GM21576 (cell line): ENCODE data around the gene VWCE.
A peak's percentile ranks its signal among the peaks of the same experiment; 100 is the strongest.

Experiments used
- ATAC-seq: cut with Tn5 transposase; IDR thresholded peaks from one replicate; pipeline ENCODE4 v1.9.1; 2021; ENCODE audit warnings: mild to moderate bottlenecking, moderate library complexity; ENCODE audit not compliant: unreplicated experiment

VWCE gene, protein sequence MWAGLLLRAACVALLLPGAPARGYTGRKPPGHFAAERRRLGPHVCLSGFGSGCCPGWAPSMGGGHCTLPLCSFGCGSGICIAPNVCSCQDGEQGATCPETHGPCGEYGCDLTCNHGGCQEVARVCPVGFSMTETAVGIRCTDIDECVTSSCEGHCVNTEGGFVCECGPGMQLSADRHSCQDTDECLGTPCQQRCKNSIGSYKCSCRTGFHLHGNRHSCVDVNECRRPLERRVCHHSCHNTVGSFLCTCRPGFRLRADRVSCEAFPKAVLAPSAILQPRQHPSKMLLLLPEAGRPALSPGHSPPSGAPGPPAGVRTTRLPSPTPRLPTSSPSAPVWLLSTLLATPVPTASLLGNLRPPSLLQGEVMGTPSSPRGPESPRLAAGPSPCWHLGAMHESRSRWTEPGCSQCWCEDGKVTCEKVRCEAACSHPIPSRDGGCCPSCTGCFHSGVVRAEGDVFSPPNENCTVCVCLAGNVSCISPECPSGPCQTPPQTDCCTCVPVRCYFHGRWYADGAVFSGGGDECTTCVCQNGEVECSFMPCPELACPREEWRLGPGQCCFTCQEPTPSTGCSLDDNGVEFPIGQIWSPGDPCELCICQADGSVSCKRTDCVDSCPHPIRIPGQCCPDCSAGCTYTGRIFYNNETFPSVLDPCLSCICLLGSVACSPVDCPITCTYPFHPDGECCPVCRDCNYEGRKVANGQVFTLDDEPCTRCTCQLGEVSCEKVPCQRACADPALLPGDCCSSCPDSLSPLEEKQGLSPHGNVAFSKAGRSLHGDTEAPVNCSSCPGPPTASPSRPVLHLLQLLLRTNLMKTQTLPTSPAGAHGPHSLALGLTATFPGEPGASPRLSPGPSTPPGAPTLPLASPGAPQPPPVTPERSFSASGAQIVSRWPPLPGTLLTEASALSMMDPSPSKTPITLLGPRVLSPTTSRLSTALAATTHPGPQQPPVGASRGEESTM

GRCh38 chr11:61294717-61295595 lies at the start of gene VWCE:
Gene VWCE, minus strand, starts transcription at chr11:61295316. Its CDS starts 279 bp downstream, at chr11:61295037.
- ATAC-seq, result peak; percentile 69

DNA sequence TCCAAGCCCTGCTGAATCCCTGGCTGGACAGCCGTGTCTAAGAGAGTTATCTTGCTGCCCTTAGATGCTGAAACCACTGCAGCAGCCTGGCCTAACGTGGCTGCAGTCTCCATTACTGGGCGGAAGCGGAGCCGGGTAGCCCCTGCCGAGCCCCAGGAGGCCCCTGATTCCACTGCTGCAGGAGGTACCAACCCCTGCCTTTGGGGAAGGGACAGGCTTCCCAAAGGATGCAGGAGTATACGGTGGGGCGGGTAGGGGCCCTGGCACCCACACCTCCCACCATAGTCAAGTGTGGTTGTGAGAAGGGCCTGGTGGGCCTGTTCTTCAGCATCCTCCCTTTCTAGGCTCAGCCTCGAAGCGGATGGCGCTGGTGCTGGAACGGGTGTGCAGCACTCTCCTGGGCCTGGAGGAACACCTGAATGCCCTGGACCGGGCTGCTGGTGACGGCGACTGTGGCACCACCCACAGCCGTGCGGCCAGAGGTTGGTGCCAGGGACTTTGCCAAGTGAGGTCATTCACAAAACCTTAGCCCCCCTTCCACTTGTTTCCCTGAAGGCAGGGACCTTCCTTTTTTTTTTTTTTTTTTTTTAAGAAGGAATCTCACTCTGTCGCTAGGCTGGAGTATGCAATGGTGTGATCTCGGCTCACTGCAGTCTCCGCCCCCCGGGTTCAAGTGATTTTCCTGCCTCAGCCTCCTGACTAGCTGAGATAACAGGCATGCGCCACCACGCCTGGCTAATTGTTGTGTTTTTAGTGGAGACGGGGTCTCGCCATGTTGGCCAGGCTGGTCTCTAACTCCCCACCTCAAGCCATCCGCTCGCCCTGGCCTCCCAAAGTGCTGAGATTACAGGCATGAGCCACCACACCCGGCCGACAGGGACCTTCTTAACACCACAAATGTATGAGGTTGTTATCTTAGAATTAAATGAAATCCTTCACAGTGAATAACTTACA lies 49.0 kb upstream of the VWCE start:
- no peak for ATAC-seq

DNA sequence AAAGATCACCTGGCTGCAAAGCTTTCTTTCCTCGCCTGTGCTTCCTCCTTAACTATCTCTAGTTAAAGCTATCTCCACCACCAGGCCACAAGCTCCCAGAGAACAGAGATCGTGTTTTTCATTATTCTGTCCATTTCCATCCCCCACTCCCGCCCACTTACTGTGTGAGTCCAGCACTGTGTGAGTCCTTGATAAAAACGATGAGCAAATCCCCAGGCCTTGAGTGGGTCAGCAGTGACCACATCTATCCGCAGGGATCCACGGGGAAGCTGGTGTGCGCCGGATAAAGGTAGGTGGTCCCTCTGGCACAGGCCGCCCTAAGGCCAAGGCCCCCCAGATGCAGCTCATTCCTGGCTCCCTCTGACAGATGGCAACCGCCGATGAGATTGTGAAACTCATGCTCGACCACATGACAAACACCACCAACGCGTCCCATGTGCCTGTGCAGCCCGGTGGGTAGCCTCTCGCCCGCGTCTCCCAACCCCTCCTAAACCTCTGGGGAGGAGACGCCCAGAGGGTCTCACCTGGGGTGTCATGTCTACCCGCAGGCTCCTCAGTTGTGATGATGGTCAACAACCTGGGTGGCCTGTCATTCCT lies 47.2 kb upstream of the VWCE start:
- no peak for ATAC-seq

DNA sequence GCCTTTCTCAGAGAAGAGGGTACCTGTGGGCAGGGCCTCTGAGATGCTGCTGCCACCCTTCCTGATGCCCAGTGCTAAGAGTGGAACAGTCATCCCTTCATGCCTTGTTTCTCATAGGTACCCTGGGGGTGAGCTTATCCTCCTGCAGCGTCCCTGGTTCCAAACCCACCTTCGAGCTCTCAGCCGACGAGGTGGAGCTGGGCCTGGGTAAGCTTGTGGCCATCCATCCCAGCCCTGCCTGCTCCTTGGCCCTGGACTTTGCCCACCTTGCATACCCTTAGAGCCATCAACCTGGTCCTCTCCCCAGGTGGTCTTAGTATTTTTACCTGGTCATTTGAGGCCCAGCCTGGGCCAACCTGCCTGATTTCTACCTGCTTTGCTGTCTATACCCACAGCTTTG lies 46.6 kb upstream of the VWCE start:
- ATAC-seq, result no peak

GRCh38 chr11:61340979-61341378 lies 45.9 kb upstream of the VWCE start:
- ATAC-seq, result no peak

DNA sequence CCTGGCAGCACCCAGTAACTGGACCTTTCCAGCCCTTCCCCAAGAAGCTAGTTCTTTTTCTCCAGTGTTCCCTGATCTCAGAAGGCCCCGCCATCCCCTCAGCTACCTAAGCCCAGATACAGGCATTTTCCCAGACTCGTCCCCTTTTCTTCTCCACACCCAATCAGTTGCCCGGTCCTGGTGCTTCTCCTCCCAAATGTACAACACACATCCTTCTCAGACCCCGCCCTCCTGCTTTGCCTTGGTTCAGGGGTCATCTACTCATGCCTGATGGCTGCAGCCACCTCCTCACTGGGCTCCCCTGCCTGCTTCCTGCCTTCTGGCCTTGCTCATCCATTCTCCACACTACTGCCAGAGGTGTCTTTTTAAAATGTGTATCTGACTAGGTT lies 44.4 kb upstream of the VWCE start:
- no peak for ATAC-seq

GRCh38 chr11:61338783-61339489 lies 43.8 kb upstream of the VWCE start:
- ATAC-seq, result no peak

- no peak for ATAC-seq
Observed at GRCh38 chr11:61337706-61338470, 42.8 kb upstream of the VWCE start.

GRCh38 chr11:61336171-61336935 lies 41.2 kb upstream of the VWCE start:
- ATAC-seq, result peak; percentile 41

DNA sequence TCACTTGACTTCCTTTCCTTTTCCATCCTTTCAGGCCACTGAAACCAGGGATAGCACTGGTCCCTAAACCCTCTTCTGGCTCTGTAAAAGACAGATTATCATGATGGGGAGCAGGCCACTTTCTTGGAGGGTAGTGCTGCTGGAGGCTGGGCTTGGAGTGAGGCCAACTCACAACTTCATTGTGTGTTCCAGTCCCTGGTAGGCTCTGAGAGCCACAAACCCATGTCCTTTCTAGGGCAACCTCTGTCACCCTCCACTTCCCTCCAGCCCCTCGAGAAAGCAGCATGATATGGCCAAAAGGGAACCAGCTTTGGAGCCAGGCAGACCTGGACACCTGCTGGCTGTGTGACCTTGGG lies 40.2 kb upstream of the VWCE start:
- no peak for ATAC-seq

- ATAC-seq, result no peak
Observed at GRCh38 chr11:61334434-61335354, 39.6 kb upstream of the VWCE start.

DNA sequence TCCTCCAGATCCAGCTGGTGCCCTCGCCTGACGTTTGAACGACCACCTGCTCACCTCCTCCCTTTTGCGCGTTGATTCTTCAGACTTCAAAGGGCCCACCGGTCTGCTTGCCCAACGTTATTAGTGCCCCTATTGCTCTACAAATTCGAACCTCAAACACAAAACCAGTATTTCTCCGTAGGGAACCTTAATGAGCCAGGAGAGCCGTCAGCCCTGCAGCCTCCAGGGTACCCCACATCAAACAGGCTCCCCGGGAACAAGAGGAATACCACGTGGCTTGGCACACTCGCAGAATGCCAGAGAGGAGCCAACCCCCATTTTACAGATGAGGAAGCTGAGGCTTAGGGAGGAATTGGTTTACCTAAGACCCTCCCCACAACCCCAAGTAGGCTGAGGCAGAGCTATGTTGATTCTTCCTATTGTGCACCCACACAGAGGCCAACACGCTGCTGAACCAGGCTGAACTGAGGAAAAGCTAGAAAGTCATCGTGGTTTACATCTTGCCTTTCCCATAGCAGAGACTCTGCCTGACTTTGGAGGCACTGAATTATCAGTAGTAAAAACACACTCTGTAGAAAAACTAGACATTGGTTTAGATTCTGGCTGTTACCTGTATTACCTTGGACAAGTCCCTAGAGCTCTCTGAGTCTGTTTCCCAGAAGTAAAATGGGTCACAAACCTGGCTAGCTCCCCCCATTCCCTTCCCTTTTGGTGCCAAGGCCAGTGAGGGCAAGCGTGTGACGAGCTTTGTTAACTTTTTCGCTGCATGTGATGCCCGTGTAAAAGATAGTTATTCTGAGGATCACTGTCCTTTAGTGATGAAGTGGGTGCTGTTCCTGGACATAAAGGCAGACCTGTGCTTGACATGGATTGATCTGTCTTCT lies 38.7 kb upstream of the VWCE start:
- no peak for ATAC-seq

DNA sequence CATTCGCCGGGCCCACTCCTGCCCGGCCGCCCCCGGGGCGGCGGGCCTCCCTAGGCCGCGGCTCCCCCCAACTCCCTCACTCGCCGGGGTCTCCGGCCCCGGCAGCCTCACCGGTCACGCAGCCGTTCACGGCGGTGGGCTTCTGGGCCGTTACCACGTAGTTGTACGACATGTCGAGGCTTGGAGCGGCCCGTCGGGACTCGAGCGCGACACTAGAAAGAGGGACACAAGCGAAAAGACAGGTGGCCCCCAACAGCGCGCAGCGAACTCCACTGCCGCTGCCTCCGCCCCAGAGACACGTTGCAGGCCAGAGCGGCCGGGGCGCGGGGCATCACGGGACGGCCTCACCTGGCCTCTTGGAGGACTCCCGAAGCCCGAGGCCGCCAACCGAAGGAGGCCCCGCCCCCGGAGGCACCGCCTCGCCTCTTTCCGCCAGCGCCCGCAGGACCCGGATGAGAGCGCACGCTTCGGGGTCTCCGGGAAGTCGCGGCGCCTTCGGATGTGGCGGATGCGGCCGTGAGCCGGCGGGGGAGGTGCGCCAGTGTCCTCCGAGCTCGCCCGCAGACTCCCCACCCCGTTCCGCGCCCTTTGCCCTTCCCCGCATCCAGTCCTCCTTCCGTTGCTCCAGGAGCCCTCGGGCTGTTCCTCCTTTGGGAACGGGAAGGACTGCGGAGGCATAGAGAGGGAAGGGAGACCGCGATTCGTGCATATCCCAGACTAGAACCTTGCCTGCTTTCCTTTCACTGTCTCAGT lies 37.9 kb upstream of the VWCE start, which contains the start of the genes DDB1 and TKFC:
Gene DDB1, minus strand, starts transcription at position 309 of the 753 bp plus-strand sequence. Its CDS starts 137 bp downstream, at position 172.
Gene TKFC, plus strand, starts transcription at position 432 of the 753 bp plus-strand sequence. CDS start 1,501 bp downstream, outside the sequence.
- ATAC-seq, result peak; percentile 83

- no peak for ATAC-seq
Observed at GRCh38 chr11:61332281-61332796, 37.2 kb upstream of the VWCE start.
